Measurements from ENCODE around the gene AGO4.

GRCh38 chr1:35876988-35877387 is 69.2 kb downstream of the AGO4 start:
- no peak for TF ChIP-seq CTCF (IDR thresholded peaks at IDR 0.05)
- TF ChIP-seq POLR2AphosphoS5 (IDR thresholded peaks at IDR 0.05): no peak
- no peak for TF ChIP-seq POLR2A (IDR thresholded peaks at IDR 0.05)
